Heart right ventricle (tissue), 16 donors: ENCODE data around the gene TPRKB. TPM values are rescaled to one million over a fixed set of nuclear protein-coding genes. Genes with fewer than 3 reads are reported as not detected.
A peak's percentile ranks its signal among the peaks of the same experiment; 100 is the strongest.
"Not testable (repeated sequence)": the region's sequence is repeated elsewhere in the genome, so short reads cannot be mapped to it uniquely, and the experiment has no call there.

Experiments used
- ATAC-seq, 8 donors: fragments of 200-7000 bp; cut with Tn5 transposase; one replicate each; pipeline ENCODE4 v1.9.1; 2020; ENCODE audit warnings: mild to moderate bottlenecking in 8 of 8, moderate library complexity in 8 of 8, moderate number of reproducible peaks in 1 of 8
- DNase-seq, 2 donors: peaks; one replicate each; pipeline ENCODE4 v3.0.0-alpha.2; 2020
- H3K27ac ChIP-seq, 10 donors: fragments of 200-600 bp; sonication (generic) in 2 of 10; one replicate each; pipeline versions ENCODE4 v1.5.0 to v1.8.0; 2020 to 2022; ENCODE audit warnings: mild to moderate bottlenecking in 3 of 10
- H3K27me3 ChIP-seq, 7 donors: fragments of 200-600 bp; one replicate each; pipeline ENCODE4 v1.8.0; 2021 to 2022; ENCODE audit warnings: mild to moderate bottlenecking in 2 of 7
- H3K36me3 ChIP-seq, 9 donors: fragments of 200-600 bp; sonication (generic) in 1 of 9; one replicate each; pipeline versions ENCODE4 v1.5.0 to v1.8.0; 2020 to 2022; ENCODE audit warnings: mild to moderate bottlenecking in 2 of 9
- H3K4me1 ChIP-seq, 9 donors: fragments of 200-600 bp; sonication (generic) in 1 of 9; one replicate each; pipeline versions ENCODE4 v1.5.0 to v1.8.0; 2020 to 2022; ENCODE audit warnings: mild to moderate bottlenecking in 4 of 9
- H3K4me3 ChIP-seq, 10 donors: fragments of 200-600 bp; sonication (generic) in 2 of 10; one replicate each; pipeline versions ENCODE4 v1.5.0 to v1.8.0; 2020 to 2022; ENCODE audit warnings: mild to moderate bottlenecking in 7 of 10, moderate library complexity in 2 of 10
- H3K9me3 ChIP-seq, 11 donors: fragments of 200-600 bp in 10 of 11; sonication (generic) in 2 of 11; one replicate each; pipeline versions ENCODE4 v1.5.0 to v1.8.0; 2013 to 2022; ENCODE audit warnings: mild to moderate bottlenecking in 2 of 11, control low read depth in 1 of 11, moderate library complexity in 1 of 11
- CTCF ChIP-seq, 9 donors: fragments of 200-600 bp; sonication (generic) in 2 of 9; IDR thresholded peaks; one replicate each; pipeline versions ENCODE4 v1.5.0 to v1.8.0; 2021 to 2022; ENCODE audit warnings: antibody characterized with exemption in 9 of 9, mild to moderate bottlenecking in 5 of 9, moderate library complexity in 1 of 9
- WGBS, 2 donors: extraction: QIAGEN DNeasy Blood & Tissue Kit; methylation state at CpG; one replicate each; pipeline ENCODE4 v1.1.7; 2013; ENCODE audit warnings: inconsistent platforms in 1 of 2; 5-methylcytosine and 5-hydroxymethylcytosine counted together
- intact Hi-C, 10 donors: fragments of 100-400 bp; cut with DNase I; formaldehyde crosslinking; loops; one replicate each; pipeline versions ENCODE4 v1.11.1 to v1.14.2; 2022
- long read RNA-seq, 3 donors: library from polyadenylated mRNA; unstranded; transcript quantifications; one replicate each; pipeline ENCODE4 v2.0.0, GENCODE V29; 2020 to 2021
- polyA plus RNA-seq, 2 donors: library from polyadenylated mRNA; stranded (reverse); fragments of 200-250 nt; gene quantifications; one replicate each; pipeline ENCODE4 v1.2.3, GENCODE V29; 2013
- total RNA-seq, 10 donors: library from RNA; stranded (reverse); fragmentation: NEBNext Ultra II Directional in 3 of 10; extraction: Animal tissue kit (Norgen Biotek cat#: 25700) in 3 of 10; gene quantifications; one replicate each; pipeline versions ENCODE4 v1.2.1 to v1.2.4, GENCODE V29; 2021 to 2023
- donor health status: Arrhythmogenic right ventricular cardiomyopathy.
- donor health status: ischemic (EF 13 %, LVEDD 7.1; RV severe dilation, severe dysfunction).
- donor health status: healthy with polysubstance abuse.
- donor health status: DM: no; HTN: yes; CAD: no.
- donor health status: DM: no; HTN: no; CAD: no.
- donor health status: ischemic (EF 25% LVEDD 6.9; RV normal size, moderate dysfunction).
- donor health status: ischemic (EF 25% LVEDD 5.7; RV mildly dilated, moderate dysfunction).
- donor health status: healthy.
- donor health status: DM: yes; HTN: yes; CAD: no.
- donor health status: Ischemic cardiomyopathy.
- donor health status: ischemic (EF 35%, LVEDD 5.7; RV mildly dilated, moderate dysfunction).
- donor health status: nonischemic (EF 11% LVEDD 7.7; RV severe dilation, severe dysfunction).
- donor health status: DM: yes; HTN: yes; CAD: no.
- donor health status: PGD.
- donor health status: ischemic (EF 29% LVEDD 5.4; RV normal size, mild dysfunction).
- donor health status: nonischemic (EF 23%, LVEDD 6.1; RV moderate dilation, normal function).

The TPRKB gene
- total RNA-seq = 10 to 100 TPM; 17.1 to 42.3 (median 20.7) TPM
- 10 to 100 TPM; 66.4 to 83.2 TPM for polyA plus RNA-seq
- long read RNA-seq, donor 1, transcript TPRKB-201 (5 exons, 748 nt) = major isoform, 10 of 26 reads
- long read RNA-seq, donor 1, partial matches to known transcripts = 7 of 26 reads
- long read RNA-seq, donor 1, other reads (novel, unspliced or antisense) = 5 of 26 reads
- long read RNA-seq, donor 2, transcript TPRKB-201 (5 exons, 748 nt) = major isoform, 8 of 23 reads
- long read RNA-seq, donor 2, partial matches to known transcripts = 5 of 23 reads
- long read RNA-seq, donor 2, other reads (novel, unspliced or antisense) = 4 of 23 reads
- long read RNA-seq, donor 3, partial matches to known transcripts = 2 of 6 reads
- long read RNA-seq, donor 3, other reads (novel, unspliced or antisense) = 2 of 6 reads

- DNase-seq = peak; percentile 95 to 98
- H3K4me3 ChIP-seq = peak within 1 kb of the TSS; percentile 48 to 98 (median 82)
- H3K36me3 ChIP-seq = peaks cover 0 to 45% (median 6%) of the 10 kb centered on the region in 9 donors
- H3K27me3 ChIP-seq = no peaks in the 10 kb centered on the region
- WGBS, 2 donors = 1% methylated on average over 49 of the region's 49 CpGs
- no peak for TF ChIP-seq CTCF (IDR thresholded peaks at IDR 0.05)
- ATAC-seq = peak; percentile 99 to 100 (median 100)
- peak within 1 kb of the TSS; percentile 19 to 91 (median 82) for H3K27ac ChIP-seq
- peaks cover 0 to 21% (median 20%) of the 10 kb centered on the region in 9 donors for H3K4me1 ChIP-seq
- H3K9me3 ChIP-seq = no peaks in the 10 kb centered on the region
- intact Hi-C loops = loop anchor here in 1 of 10 donors (1.0 kb wide), 1 partner anchor 43 kb away; the partner anchor contains the start of gene DUSP11
Observed at GRCh38 chr2:73736855-73737779, at the start of gene TPRKB. Gene TPRKB, minus strand, starts transcription at chr2:73737345. Its CDS starts 2,776 bp downstream, at chr2:73734569.

GRCh38 chr2:73783883-73784282 is 46.7 kb upstream of the TPRKB start, which contains the start of gene C2orf78:
Gene C2orf78, plus strand, starts transcription at chr2:73784183. Its CDS starts 127 bp downstream, at chr2:73784310.
- H3K4me1 ChIP-seq, intact Hi-C loops, H3K27ac ChIP-seq, H3K27me3 ChIP-seq, ATAC-seq, H3K4me3 ChIP-seq, DNase-seq, H3K36me3 ChIP-seq, H3K9me3 ChIP-seq: not testable (repeated sequence)
- 52 to 64% methylated on average over 3 of the region's 3 CpGs for WGBS, 2 donors

- H3K36me3 ChIP-seq, H3K9me3 ChIP-seq, H3K4me3 ChIP-seq, ATAC-seq, H3K27ac ChIP-seq, H3K27me3 ChIP-seq, DNase-seq, intact Hi-C loops: not testable (repeated sequence)
- 78 to 81% methylated on average over 15 of the region's 15 CpGs for WGBS, 2 donors
- H3K4me1 ChIP-seq = peaks cover 0 to 13% (median 7%) of the 10 kb centered on the region in 9 donors
Observed at GRCh38 chr2:73783402-73783801, 46.3 kb upstream of the TPRKB start.

GRCh38 chr2:73780237-73780582 is 43.1 kb upstream of the TPRKB start:
- 7 to 9% methylated on average over 7 of the region's 7 CpGs for WGBS, 2 donors
- H3K27ac ChIP-seq = peak overlapping the region; percentile 68 to 97 (median 92)
- no peak for ATAC-seq
- H3K36me3 ChIP-seq = peaks cover 0 to 32% (median 5%) of the 10 kb centered on the region in 9 donors
- no peaks in the 10 kb centered on the region for H3K27me3 ChIP-seq
- peak overlapping the region in 9 of 10 donors; percentile 56 to 93 (median 82) for H3K4me3 ChIP-seq
- no peaks in the 10 kb centered on the region for H3K9me3 ChIP-seq
- peaks cover 4 to 31% (median 16%) of the 10 kb centered on the region in 9 donors for H3K4me1 ChIP-seq
- peak in 3 of 9 donors; percentile 11 to 24 (median 19) for TF ChIP-seq CTCF (IDR thresholded peaks at IDR 0.05)
- DNase-seq = no peak
- intact Hi-C loops = loop anchor here in 1 of 10 donors (1.0 kb wide), 1 partner anchor 43 kb away; the partner anchor contains the start of gene TPRKB
